DMS79 (cell line): ENCODE results near the gene SLC66A1.

Experiments
- DNase-seq: peaks from one replicate; lab custom pipeline; 2025; lab: John Stamatoyannopoulos, UW

The SLC66A1 gene

GRCh38 chr1:19325958-19326747 lies 14.0 kb downstream of the SLC66A1 start:
- DNase-seq: no peak

DNA sequence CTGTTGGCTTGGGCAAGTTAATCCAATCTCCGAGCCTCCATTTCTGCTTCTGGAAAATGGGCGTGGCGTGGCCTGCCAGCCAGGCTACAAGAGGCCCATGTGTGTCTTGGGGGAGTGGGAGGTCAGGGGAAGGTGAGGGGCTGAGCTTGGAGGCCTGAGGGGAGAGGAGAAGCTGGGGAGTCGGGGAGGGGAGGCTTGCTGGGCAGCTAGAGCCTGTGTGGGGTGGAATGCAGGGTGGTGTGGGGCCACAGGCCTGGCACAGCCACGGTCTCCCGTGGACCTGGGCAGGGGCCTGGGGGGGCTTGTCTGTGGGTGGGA lies 14.6 kb downstream of the SLC66A1 start:
- no peak for DNase-seq

DNA sequence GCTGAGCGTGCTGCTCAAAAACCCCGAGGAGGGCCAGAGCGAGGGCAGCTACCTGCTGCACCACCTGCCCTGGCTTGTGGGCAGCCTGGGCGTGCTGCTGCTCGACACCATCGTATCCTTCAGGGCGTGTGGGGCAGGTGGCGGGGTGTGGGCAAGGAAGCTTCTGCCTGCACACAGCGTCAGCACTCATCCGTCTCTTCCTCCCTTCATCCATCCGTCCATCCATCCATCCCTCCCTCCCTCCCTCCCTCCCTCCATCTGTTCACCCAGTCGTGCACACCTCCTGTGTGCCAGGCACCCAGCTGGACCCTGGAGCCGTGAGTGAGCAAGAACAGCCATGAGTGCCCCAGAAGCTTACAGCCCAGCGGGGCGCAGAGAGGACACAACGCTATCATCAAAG lies 15.2 kb downstream of the SLC66A1 start:
- DNase-seq: no peak

GRCh38 chr1:19327736-19328135 lies 15.6 kb downstream of the SLC66A1 start:
- no peak for DNase-seq

- DNase-seq: no peak
Measured at GRCh38 chr1:19328486-19328885, 16.4 kb downstream of the SLC66A1 start.

DNA sequence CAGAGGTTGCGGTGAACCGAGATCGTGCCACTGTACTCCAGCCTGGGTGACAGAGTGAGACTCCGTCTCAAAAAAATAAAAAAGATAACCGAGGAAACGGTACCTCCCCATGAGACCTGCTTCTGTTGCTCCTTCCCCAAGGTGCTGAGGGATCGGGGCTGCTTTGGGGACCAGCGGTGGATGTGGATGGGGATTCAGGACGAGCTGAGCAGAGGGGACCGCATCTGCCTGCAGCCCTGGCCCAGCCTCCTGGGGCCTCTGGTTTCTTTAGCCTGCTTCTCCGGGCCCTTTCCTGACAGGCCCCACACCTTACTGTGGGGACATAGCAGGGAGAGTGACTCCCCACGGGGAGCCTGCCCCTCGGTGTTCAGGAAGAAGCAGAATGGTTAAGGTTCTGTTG lies 17.1 kb downstream of the SLC66A1 start:
- DNase-seq: no peak

- no peak for DNase-seq
Measured at GRCh38 chr1:19329611-19330010, 17.5 kb downstream of the SLC66A1 start.

GRCh38 chr1:19330449-19331135 lies 18.5 kb downstream of the SLC66A1 start:
- DNase-seq: no peak

GRCh38 chr1:19331262-19331878 lies 19.2 kb downstream of the SLC66A1 start:
- DNase-seq: no peak

- DNase-seq: no peak
Measured at GRCh38 chr1:19332832-19333231, 20.7 kb downstream of the SLC66A1 start.

DNA sequence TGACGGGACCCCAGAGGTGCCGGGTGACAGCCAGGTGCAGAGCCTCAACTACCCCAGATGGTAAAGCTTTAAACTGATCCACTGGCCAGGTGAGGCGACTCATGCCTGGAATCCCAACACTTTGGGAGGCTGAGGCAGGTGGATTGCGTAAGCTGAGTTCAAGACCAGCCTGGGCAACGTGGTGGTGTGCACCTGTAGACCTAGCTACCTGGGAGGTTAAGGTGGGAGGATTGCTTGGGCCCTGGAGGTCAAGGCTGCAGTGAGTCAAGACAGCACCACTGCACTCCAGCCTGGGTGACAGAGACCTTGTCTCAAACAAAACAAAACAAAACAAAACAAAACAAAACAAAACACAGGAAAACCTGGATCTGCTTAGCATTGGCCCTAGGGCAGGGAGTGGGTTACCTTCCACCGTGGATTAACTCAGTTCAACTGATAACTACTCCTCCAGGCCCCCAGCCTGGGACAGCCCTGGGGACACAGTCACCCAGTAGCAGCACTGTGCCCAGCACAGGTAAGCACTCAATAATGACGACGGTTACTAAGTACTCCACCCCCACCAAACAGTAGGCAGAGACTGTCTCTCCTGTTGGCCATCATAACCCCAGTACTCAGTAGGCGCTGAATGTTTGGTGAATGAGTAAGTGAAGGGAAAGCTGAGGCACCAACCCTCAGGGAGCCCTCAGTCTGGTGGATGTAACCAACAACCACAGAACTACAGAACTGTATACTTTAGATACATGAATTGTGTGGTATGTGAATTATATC lies 21.6 kb downstream of the SLC66A1 start:
- no peak for DNase-seq

GRCh38 chr1:19336543-19336942 lies 24.4 kb downstream of the SLC66A1 start:
- DNase-seq: no peak

DNA sequence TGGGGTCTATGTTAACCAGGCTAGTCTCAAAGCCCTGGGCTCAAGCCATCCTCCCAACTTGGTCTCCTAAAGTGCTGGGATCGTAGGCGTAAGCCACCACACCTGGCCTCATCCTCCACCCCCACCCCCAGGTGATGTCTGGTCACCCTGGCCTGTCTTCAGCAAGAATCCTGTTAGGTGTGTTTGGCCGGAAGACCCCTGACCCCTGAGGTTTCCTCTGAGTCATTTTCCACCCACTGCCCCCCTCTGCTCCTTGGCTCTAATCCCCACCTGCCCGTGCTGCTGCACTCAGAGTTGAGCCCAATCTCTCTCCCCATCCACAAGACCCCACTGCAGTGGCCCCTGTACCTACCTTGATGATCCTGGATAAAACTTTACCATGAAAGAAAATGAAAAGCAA lies 25.2 kb downstream of the SLC66A1 start:
- DNase-seq: no peak

DNA sequence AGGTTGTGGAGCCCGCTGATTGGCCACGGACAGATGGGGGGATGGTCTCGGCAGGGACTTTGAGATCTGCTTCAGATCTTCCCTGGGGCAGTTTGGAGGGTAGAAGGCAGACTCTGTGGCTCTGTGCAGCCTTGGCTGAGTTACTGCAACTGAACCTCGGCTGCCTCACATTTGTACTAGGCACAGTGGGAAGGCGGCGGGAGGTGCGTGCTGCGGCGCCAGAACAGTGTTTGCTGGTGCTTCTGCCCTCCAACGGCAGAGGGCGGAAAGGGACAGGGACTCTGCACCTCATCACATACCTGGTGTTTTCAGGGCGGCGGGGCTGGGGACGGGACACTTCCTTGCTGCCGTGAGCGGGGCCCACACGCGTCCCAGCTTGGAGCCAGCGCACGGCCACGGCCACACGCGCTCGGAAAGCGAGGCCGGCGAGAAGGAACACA lies 26.2 kb downstream of the SLC66A1 start:
- no peak for DNase-seq

GRCh38 chr1:19339214-19339861 lies 27.2 kb downstream of the SLC66A1 start:
- DNase-seq: no peak

GRCh38 chr1:19340387-19340937 lies 28.3 kb downstream of the SLC66A1 start:
- DNase-seq: no peak

GRCh38 chr1:19341201-19342061 lies 29.3 kb downstream of the SLC66A1 start:
- DNase-seq: no peak

DNA sequence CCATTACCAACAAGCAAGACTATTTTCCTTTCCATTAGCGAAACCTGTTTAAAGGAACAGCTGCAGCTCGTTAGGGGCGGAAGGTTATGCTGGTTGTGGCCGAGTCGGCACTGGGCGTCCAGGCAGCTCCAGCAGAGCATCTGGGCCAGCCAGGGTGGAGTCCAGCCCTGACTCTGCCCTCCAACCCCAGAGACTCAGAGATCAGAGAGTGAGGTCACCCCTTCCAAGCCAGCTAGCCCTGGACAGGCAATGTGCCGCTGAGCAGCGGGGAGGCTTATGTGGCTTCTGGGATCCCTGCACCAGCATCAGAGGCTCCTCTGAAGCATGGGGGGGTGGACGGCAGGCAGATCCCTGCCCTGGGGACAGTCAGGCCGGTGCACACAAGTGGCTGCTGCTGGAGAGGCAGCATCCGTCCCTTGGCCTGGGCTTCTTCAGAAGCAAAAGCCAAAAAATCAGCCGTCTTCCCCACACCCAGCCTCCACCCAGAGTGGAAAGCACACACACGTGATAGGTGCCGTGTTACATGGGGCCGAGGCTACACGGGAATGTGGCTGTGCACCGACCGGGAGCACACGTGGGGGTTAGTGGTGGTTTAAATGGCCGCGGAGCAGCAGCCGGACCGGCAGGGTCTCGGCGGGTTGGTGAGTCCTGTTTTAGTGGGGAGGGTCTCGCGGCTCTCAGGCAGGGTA lies 30.1 kb downstream of the SLC66A1 start:
- no peak for DNase-seq

GRCh38 chr1:19342894-19343616 lies 30.9 kb downstream of the SLC66A1 start:
- no peak for DNase-seq
